Measurements from ENCODE around the gene GPR152.
"Not testable (repeated sequence)": the region's sequence is repeated elsewhere in the genome, so short reads cannot be mapped to it uniquely, and the experiment has no call there.

The GPR152 gene

GRCh38 chr11:67434395-67434881, 18.1 kb downstream of the GPR152 start:
- H3K4me3 ChIP-seq (ENCODE audit: low read depth in 1 of 5, low read length in 5 of 5), result no peak overlapping the region
- H3K36me3 ChIP-seq (ENCODE audit: control insufficient read depth in 5 of 5, insufficient read depth in 5 of 5, low read length in 5 of 5), result peaks cover 0 to 87% (median 62%) of the 10 kb centered on the region in 5 donors
- H3K9ac ChIP-seq (ENCODE audit: low read length in 5 of 5), result no peak overlapping the region
- H3K27me3 ChIP-seq (ENCODE audit: control insufficient read depth in 5 of 5, insufficient read depth in 4 of 5, low read length in 5 of 5), result no peaks in the 10 kb centered on the region
- H3K27ac ChIP-seq (ENCODE audit: low read depth, low read length), result no peak overlapping the region
- H3K4me1 ChIP-seq (ENCODE audit: control insufficient read depth in 5 of 5, insufficient read depth in 5 of 5, low read length in 5 of 5), result peaks cover 1 to 18% (median 15%) of the 10 kb centered on the region in 5 donors
- no peaks in the 10 kb centered on the region for H3K9me3 ChIP-seq (ENCODE audit: control insufficient read depth in 5 of 5, low read length in 5 of 5)

GRCh38 chr11:67433536-67434394, 18.8 kb downstream of the GPR152 start:
- Histone ChIP-seq H3K27me3 (ENCODE audit: control insufficient read depth in 5 of 5, insufficient read depth in 4 of 5, low read length in 5 of 5) (no peaks in the 10 kb centered on the region), H3K4me1 (ENCODE audit: control insufficient read depth in 5 of 5, insufficient read depth in 5 of 5, low read length in 5 of 5) (peaks cover 4 to 22% (median 16%) of the 10 kb centered on the region in 5 donors), H3K4me3 (ENCODE audit: low read depth in 1 of 5, low read length in 5 of 5) (no peak overlapping the region), H3K36me3 (ENCODE audit: control insufficient read depth in 5 of 5, insufficient read depth in 5 of 5, low read length in 5 of 5) (peaks cover 0 to 85% (median 60%) of the 10 kb centered on the region in 5 donors), H3K27ac (ENCODE audit: low read depth, low read length) (no peak overlapping the region), H3K9me3 (ENCODE audit: control insufficient read depth in 5 of 5, low read length in 5 of 5) (no peaks in the 10 kb centered on the region), H3K9ac (ENCODE audit: low read length in 5 of 5) (no peak overlapping the region)

DNA sequence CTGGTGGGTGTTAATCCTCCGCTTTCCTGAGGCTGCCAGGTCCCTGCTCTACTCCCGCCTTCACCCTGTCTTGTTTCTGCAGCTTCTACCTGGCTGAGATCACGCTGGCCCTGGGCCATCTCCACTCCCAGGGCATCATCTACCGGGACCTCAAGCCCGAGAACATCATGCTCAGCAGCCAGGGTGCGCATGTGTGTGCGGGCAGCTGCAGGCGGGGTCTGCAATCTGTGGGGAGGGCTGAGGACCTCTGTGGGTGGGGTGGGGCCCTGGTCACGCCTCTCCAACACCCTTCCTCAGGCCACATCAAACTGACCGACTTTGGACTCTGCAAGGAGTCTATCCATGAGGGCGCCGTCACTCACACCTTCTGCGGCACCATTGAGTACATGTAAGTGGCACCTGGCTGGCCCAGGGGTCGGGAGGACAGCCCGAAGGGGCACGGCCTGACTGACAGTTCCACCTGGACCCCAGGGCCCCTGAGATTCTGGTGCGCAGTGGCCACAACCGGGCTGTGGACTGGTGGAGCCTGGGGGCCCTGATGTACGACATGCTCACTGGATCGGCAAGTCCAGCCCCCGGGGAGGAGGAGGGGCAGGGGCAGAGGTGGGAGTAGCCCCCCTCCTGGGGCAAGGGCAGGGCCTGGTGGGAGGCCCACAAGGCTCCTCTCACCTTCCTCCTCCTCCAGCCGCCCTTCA, 19.7 kb downstream of the GPR152 start:
- H3K36me3 ChIP-seq (ENCODE audit: control insufficient read depth in 5 of 5, insufficient read depth in 5 of 5, low read length in 5 of 5), result peaks cover 0 to 77% (median 54%) of the 10 kb centered on the region in 5 donors
- H3K9ac ChIP-seq (ENCODE audit: low read length in 5 of 5), result no peak overlapping the region
- H3K4me3 ChIP-seq (ENCODE audit: low read depth in 1 of 5, low read length in 5 of 5), result no peak overlapping the region
- H3K4me1 ChIP-seq (ENCODE audit: control insufficient read depth in 5 of 5, insufficient read depth in 5 of 5, low read length in 5 of 5), result peaks cover 4 to 29% (median 19%) of the 10 kb centered on the region in 5 donors
- no peaks in the 10 kb centered on the region for H3K27me3 ChIP-seq (ENCODE audit: control insufficient read depth in 5 of 5, insufficient read depth in 4 of 5, low read length in 5 of 5)
- H3K9me3 ChIP-seq (ENCODE audit: control insufficient read depth in 5 of 5, low read length in 5 of 5), result no peaks in the 10 kb centered on the region
- no peak overlapping the region for H3K27ac ChIP-seq (ENCODE audit: low read depth, low read length)

DNA sequence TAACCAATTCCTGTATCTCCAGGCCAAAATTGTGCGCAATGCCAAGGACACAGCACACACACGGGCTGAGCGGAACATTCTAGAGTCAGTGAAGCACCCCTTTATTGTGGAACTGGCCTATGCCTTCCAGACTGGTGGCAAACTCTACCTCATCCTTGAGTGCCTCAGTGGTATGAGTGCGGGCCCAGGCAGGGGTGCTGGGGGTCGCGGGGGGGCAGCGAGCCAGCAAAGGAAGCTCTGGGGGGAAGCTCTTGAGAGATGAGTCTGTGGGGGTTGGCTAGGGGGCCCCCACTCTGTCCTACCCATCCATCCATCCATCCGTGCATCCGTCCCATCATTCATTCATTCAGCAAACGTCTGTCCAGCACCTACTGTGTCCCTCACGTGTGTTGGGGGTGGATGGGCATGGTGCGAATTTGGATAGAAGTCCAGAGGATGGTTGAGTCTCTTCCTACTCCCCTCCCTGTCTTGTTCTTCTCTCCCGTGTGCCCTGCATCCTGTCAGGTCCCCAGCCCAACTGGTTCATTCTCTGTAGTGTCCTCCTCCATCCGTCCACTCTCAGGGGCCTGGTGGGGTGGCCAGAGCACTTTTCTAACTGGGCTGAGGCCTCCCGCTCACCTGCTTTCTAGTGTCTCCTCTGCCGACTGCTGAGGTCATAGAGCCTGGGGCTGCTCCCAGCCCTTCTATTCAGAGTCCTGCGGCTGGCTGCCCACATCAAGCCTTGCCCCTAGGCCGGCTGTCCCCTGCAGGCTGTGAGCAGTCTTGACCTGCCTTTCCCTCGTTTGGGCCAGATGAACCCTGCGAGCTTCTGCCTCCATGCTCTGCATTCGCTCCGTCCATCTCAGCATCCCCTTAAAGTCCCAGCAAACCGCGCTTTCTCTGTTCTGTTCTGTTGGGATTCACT, 20.9 kb downstream of the GPR152 start:
- Histone ChIP-seq H3K27me3 (ENCODE audit: control insufficient read depth in 5 of 5, insufficient read depth in 4 of 5, low read length in 5 of 5) (no peaks in the 10 kb centered on the region), H3K4me3 (ENCODE audit: low read depth in 1 of 5, low read length in 5 of 5) (no peak overlapping the region), H3K9ac (ENCODE audit: low read length in 5 of 5) (no peak overlapping the region), H3K4me1 (ENCODE audit: control insufficient read depth in 5 of 5, insufficient read depth in 5 of 5, low read length in 5 of 5) (peaks cover 4 to 33% (median 22%) of the 10 kb centered on the region in 5 donors), H3K27ac (ENCODE audit: low read depth, low read length) (no peak overlapping the region), H3K36me3 (ENCODE audit: control insufficient read depth in 5 of 5, insufficient read depth in 5 of 5, low read length in 5 of 5) (peaks cover 0 to 69% (median 50%) of the 10 kb centered on the region in 5 donors), H3K9me3 (ENCODE audit: control insufficient read depth in 5 of 5, low read length in 5 of 5) (no peaks in the 10 kb centered on the region)

DNA sequence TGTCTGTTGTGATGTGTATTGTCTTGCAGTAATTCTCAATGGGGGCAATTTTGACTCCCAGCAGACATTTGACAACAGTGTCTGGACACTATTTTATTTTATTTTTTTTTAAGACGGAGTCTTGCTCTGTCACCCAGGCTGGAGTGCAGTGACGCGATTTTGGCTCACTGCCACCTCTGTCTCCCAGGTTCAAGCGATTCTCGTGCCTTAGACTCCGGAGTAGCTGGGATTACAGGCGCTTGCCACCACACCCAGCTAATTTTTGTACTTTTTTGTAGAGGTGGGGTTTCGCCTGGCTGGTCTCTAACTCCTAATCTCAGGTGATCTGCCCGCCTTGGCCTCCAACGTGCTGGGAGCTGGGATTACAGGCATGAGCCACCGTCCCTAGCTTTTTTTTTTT, 22.8 kb downstream of the GPR152 start:
- Histone ChIP-seq H3K4me3 (ENCODE audit: low read depth in 1 of 5, low read length in 5 of 5) (peak overlapping the region in 1 of 5 donors; percentile 96), H3K36me3 (ENCODE audit: control insufficient read depth in 5 of 5, insufficient read depth in 5 of 5, low read length in 5 of 5) (peaks cover 0 to 51% (median 37%) of the 10 kb centered on the region in 5 donors), H3K4me1 (ENCODE audit: control insufficient read depth in 5 of 5, insufficient read depth in 5 of 5, low read length in 5 of 5) (peaks cover 4 to 21% (median 18%) of the 10 kb centered on the region in 5 donors), H3K27ac (ENCODE audit: low read depth, low read length) (no peak overlapping the region), H3K9ac (ENCODE audit: low read length in 5 of 5) (peak overlapping the region in 2 of 5 donors; percentile 98 to 99), H3K27me3 (ENCODE audit: control insufficient read depth in 5 of 5, insufficient read depth in 4 of 5, low read length in 5 of 5) (no peaks in the 10 kb centered on the region), H3K9me3 (ENCODE audit: control insufficient read depth in 5 of 5, low read length in 5 of 5) (no peaks in the 10 kb centered on the region)

GRCh38 chr11:67429038-67429668, 23.4 kb downstream of the GPR152 start:
- Histone ChIP-seq H3K27ac (ENCODE audit: low read depth, low read length) (peak overlapping the region; percentile 77), H3K9ac (ENCODE audit: low read length in 5 of 5) (peak overlapping the region; percentile 89 to 99 (median 97)), H3K27me3 (ENCODE audit: control insufficient read depth in 5 of 5, insufficient read depth in 4 of 5, low read length in 5 of 5) (no peaks in the 10 kb centered on the region), H3K4me1 (ENCODE audit: control insufficient read depth in 5 of 5, insufficient read depth in 5 of 5, low read length in 5 of 5) (peaks cover 4 to 21% (median 18%) of the 10 kb centered on the region in 5 donors), H3K36me3 (ENCODE audit: control insufficient read depth in 5 of 5, insufficient read depth in 5 of 5, low read length in 5 of 5) (peaks cover 0 to 45% (median 31%) of the 10 kb centered on the region in 5 donors), H3K9me3 (ENCODE audit: control insufficient read depth in 5 of 5, low read length in 5 of 5) (no peaks in the 10 kb centered on the region), H3K4me3 (ENCODE audit: low read depth in 1 of 5, low read length in 5 of 5) (peak overlapping the region; percentile 86 to 98 (median 96))

DNA sequence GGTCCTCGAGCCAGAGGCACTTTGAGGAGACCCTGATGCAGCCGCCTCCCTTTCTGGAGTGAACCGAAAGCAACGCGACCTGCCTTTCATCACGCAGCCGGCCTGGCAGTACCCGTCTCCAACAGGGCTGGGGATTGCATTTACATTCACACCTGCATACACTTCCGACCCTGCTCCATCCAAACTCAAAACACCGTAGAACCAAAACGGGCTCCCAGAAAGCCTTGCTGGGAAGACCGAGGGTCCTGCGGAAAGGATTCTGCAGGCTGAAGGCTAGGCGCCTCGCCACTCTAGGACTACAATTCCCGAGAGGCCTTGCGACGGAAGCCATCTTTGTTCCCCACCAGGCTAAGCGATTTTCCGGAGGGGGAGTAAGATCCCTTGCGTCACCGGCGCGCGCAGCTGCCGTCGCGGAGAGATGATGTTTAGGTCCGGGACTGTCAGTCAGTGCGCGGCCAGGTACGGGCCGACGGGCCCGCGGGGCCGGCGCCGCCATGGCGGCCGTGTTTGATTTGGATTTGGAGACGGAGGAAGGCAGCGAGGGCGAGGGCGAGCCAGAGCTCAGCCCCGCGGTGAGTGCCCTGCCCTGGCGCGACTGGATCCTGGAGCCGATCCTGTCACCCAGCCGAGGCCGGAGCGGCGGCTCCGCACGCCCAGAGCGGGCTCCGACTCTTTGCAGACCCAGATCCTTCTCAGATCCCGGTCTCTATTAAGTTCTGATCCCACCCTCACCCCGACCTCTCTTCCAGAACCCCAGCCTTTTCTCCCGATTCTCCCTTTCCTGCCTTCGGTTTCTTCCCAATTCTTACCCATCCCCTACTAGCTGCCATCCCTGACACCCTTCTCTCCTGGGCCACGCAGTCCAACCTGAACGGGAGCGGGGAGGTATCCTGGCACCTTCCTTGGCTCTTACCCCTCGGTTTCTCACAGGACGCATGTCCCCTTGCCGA, 24.2 kb downstream of the GPR152 start, which contains the start of gene RPS6KB2:
RPS6KB2 (plus strand) TSS at position 443 of the 950 bp plus-strand sequence; CDS start at position 495, 52 bp downstream.
- H3K27ac ChIP-seq (ENCODE audit: low read depth, low read length), result peak within 1 kb of the TSS; percentile 77
- H3K9ac ChIP-seq (ENCODE audit: low read length in 5 of 5), result peak within 1 kb of the TSS; percentile 89 to 99 (median 97)
- H3K4me1 ChIP-seq (ENCODE audit: control insufficient read depth in 5 of 5, insufficient read depth in 5 of 5, low read length in 5 of 5), result peaks cover 4 to 21% (median 18%) of the 10 kb centered on the region in 5 donors
- H3K9me3 ChIP-seq (ENCODE audit: control insufficient read depth in 5 of 5, low read length in 5 of 5), result no peaks in the 10 kb centered on the region
- no peaks in the 10 kb centered on the region for H3K27me3 ChIP-seq (ENCODE audit: control insufficient read depth in 5 of 5, insufficient read depth in 4 of 5, low read length in 5 of 5)
- peak within 1 kb of the TSS; percentile 86 to 98 (median 96) for H3K4me3 ChIP-seq (ENCODE audit: low read depth in 1 of 5, low read length in 5 of 5)
- peaks cover 0 to 37% (median 23%) of the 10 kb centered on the region in 5 donors for H3K36me3 ChIP-seq (ENCODE audit: control insufficient read depth in 5 of 5, insufficient read depth in 5 of 5, low read length in 5 of 5)

- Histone ChIP-seq H3K9ac (ENCODE audit: low read length in 5 of 5) (peak overlapping the region; percentile 71 to 99 (median 97)), H3K36me3 (ENCODE audit: control insufficient read depth in 5 of 5, insufficient read depth in 5 of 5, low read length in 5 of 5) (peaks cover 0 to 27% (median 14%) of the 10 kb centered on the region in 5 donors), H3K27ac (ENCODE audit: low read depth, low read length) (peak overlapping the region; percentile 77), H3K4me1 (ENCODE audit: control insufficient read depth in 5 of 5, insufficient read depth in 5 of 5, low read length in 5 of 5) (peaks cover 4 to 21% (median 18%) of the 10 kb centered on the region in 5 donors), H3K4me3 (ENCODE audit: low read depth in 1 of 5, low read length in 5 of 5) (peak overlapping the region; percentile 86 to 97 (median 95))
- H3K9me3 ChIP-seq (ENCODE audit: control insufficient read depth in 5 of 5, low read length in 5 of 5); H3K27me3 ChIP-seq (ENCODE audit: control insufficient read depth in 5 of 5, insufficient read depth in 4 of 5, low read length in 5 of 5): not testable (repeated sequence)
Observed at GRCh38 chr11:67427364-67427859, 25.1 kb downstream of the GPR152 start.

Measured in subcutaneous abdominal adipose tissue (tissue), 5 donors.